PC-3 (cell line): ENCODE measurements around the gene TCAP. TPM values are rescaled to one million over a fixed set of nuclear protein-coding genes. Genes with fewer than 3 reads are reported as not detected.

Source experiments
- ATAC-seq: fragments of 200-7000 bp; cut with Tn5 transposase; 2 replicates; pipeline ENCODE4 v1.9.1; 2020; ENCODE audit warnings: mild to moderate bottlenecking, moderate library complexity
- BruUV-seq: library from RNA; stranded (reverse); fragments of 400-500 nt; replicated peaks from 2 replicates; lab custom pipeline; 2021; lab: Mats Ljungman, UMichigan
- CTCF ChIA-PET: fragments of 300-600 bp; sonication (Branson Sonifier 250); formaldehyde crosslinking; loops from one replicate; lab custom pipeline; 2022; ENCODE audit warnings: antibody characterized with exemption; lab: Charles Lee
- POLR2A ChIA-PET: fragments of 300-600 bp; sonication (Branson Sonifier 250); formaldehyde crosslinking; loops from one replicate; lab custom pipeline; 2022; ENCODE audit warnings: antibody characterized with exemption; ENCODE audit not compliant: unreplicated experiment; lab: Charles Lee
- DNase-seq: peaks from one replicate; pipeline ENCODE4 v3.0.0-alpha.2; 2015
- H2AFZ ChIP-seq: fragments of 300-600 bp; sonication (generic); 2 replicates; pipeline ENCODE4 v1.6.0; 2016; ENCODE audit warnings: antibody characterized with exemption, low read length
- H3F3A ChIP-seq: fragments of 300-600 bp; sonication (generic); one replicate; pipeline ENCODE4 v1.6.0; 2017; ENCODE audit warnings: antibody characterized with exemption, low read length, control low read depth, mild to moderate bottlenecking; ENCODE audit not compliant: unreplicated experiment
- H3K27ac ChIP-seq: fragments of 300-600 bp; sonication (generic); 2 replicates; pipeline ENCODE4 v1.5.1; 2016; ENCODE audit warnings: mild to moderate bottlenecking, low read length
- H3K27me3 ChIP-seq: fragments of 300-600 bp; sonication (generic); 2 replicates; pipeline ENCODE4 v1.6.1; 2016; ENCODE audit warnings: low read length, mixed read lengths
- H3K36me3 ChIP-seq: fragments of 300-600 bp; sonication (generic); 2 replicates; pipeline ENCODE4 v1.6.1; 2016; ENCODE audit warnings: low read depth, mixed run types, low read length, mixed read lengths
- H3K4me1 ChIP-seq: fragments of 300-600 bp; sonication (generic); 2 replicates; pipeline ENCODE4 v1.5.1; 2016; ENCODE audit warnings: low read length; ENCODE audit not compliant: insufficient read depth
- H3K4me2 ChIP-seq: fragments of 300-600 bp; sonication (generic); 2 replicates; pipeline ENCODE4 v1.6.0; 2016; ENCODE audit warnings: low read length
- H3K4me3 ChIP-seq: fragments of 300-600 bp; sonication (generic); 2 replicates; pipeline ENCODE4 v1.5.1; 2016; ENCODE audit warnings: mild to moderate bottlenecking, low read length, mixed read lengths
- H3K79me2 ChIP-seq: fragments of 300-600 bp; sonication (generic); 2 replicates; pipeline ENCODE4 v1.6.1; 2017; ENCODE audit warnings: low read length, mixed read lengths
- H3K9ac ChIP-seq: fragments of 300-600 bp; sonication (generic); 2 replicates; pipeline ENCODE4 v1.6.0; 2016; ENCODE audit warnings: mild to moderate bottlenecking, low read length
- H3K9me2 ChIP-seq: fragments of 300-600 bp; sonication (generic); replicated peaks from 2 replicates; pipeline ENCODE4 v1.6.1; 2016; ENCODE audit warnings: mixed run types, low read length, mixed read lengths
- H3K9me3 ChIP-seq: fragments of 300-600 bp; sonication (generic); 2 replicates; pipeline ENCODE4 v1.6.1; 2016; ENCODE audit warnings: low read length, mixed read lengths
- H4K20me1 ChIP-seq: fragments of 300-600 bp; sonication (generic); 2 replicates; pipeline ENCODE4 v1.6.1; 2016; ENCODE audit warnings: low read length, mixed read lengths
- EZH2 ChIP-seq: fragments of 300-600 bp; sonication (generic); IDR thresholded peaks from one replicate; pipeline ENCODE4 v1.6.1; 2017; ENCODE audit warnings: antibody characterized with exemption, mild to moderate bottlenecking, low read length; ENCODE audit not compliant: unreplicated experiment
- EZH2phosphoT487 ChIP-seq: fragments of 300-600 bp; sonication (generic); IDR thresholded peaks from 2 replicates; pipeline ENCODE4 v1.6.1; 2018; ENCODE audit warnings: mild to moderate bottlenecking, antibody characterized with exemption, low read length, borderline replicate concordance
- intact Hi-C: fragments of 100-400 bp; cut with micrococcal nuclease; formaldehyde crosslinking; loops from 2 replicates; pipeline ENCODE4 v1.9.0; 2023
- total RNA-seq: library from RNA; depleted of rRNA; stranded (reverse); fragments of >200 nt; gene quantifications from 2 replicates; pipeline ENCODE4 v1.2.3, GENCODE V29; 2014
- TF ChIP-seq, protein P1 (sequence below): fragments of 300-600 bp; sonication (generic); conservative IDR thresholded peaks from 2 replicates; pipeline ENCODE4 v1.5.1; 2017; ENCODE audit warnings: antibody characterized with exemption, low read depth, mild to moderate bottlenecking, low read length

TCAP gene
- total RNA-seq, 1 experiment from 2014 or later: 0.51 TPM

DNA sequence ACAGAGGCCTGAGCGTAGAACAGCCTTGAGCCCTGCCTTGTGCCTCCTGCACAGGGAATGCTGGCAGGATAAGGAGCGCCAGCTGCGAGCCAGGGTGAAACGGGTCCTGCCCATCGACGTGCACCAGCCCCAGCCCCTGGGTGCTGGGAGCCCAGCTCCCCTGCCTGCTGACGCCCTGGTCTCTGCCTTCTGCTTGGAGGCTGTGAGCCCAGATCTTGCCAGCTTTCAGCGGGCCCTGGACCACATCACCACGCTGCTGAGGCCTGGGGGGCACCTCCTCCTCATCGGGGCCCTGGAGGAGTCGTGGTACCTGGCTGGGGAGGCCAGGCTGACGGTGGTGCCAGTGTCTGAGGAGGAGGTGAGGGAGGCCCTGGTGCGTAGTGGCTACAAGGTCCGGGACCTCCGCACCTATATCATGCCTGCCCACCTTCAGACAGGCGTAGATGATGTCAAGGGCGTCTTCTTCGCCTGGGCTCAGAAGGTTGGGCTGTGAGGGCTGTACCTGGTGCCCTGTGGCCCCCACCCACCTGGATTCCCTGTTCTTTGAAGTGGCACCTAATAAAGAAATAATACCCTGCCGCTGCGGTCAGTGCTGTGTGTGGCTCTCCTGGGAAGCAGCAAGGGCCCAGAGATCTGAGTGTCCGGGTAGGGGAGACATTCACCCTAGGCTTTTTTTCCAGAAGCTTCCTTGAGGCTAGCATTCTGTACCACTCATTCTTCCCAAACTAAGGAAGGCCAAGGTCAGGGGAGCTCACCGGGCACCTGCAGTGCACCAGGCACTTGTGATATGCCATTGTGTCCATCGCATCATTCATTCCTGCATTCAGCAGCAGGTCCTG, 5.0 kb downstream of the TCAP start:
- Histone ChIP-seq H3K36me3 (no peaks in the 10 kb centered on the region), H3K9me2 (no peaks in the 10 kb centered on the region), H3K9ac (no peak overlapping the region), H3K9me3 (no peaks in the 10 kb centered on the region), H3K79me2 (no peaks in the 10 kb centered on the region), H3K27ac (no peak overlapping the region), H3K4me1 (peaks cover 11% of the 10 kb centered on the region; the same call in 1 of the 2 replicates), H3K4me3 (no peak overlapping the region), H4K20me1 (no peaks in the 10 kb centered on the region), H2AFZ (no peak overlapping the region), H3K4me2 (no peak overlapping the region), H3F3A (no peaks in the 10 kb centered on the region), H3K27me3 (no peaks in the 10 kb centered on the region)
- ChIA-PET CTCF (interaction anchor here (1.1 kb wide), 1 partner anchor 47 kb away, joined by 4 read pairs; no protein-coding TSS in a partner anchor), POLR2A (no interaction called here)
- BruUV-seq: no TSS peak
- intact Hi-C loops: no loop called here
- TF ChIP-seq EZH2phosphoT487: no peak
- no peak for TF ChIP-seq EZH2
- ATAC-seq (no peak), DNase-seq (no peak)

- no peak overlapping the region for H3K27ac ChIP-seq
- H3K79me2 ChIP-seq: no peaks in the 10 kb centered on the region
- no peaks in the 10 kb centered on the region for H4K20me1 ChIP-seq
- no peaks in the 10 kb centered on the region for H3K27me3 ChIP-seq
- no peaks in the 10 kb centered on the region for H3K9me3 ChIP-seq
- ChIA-PET CTCF (interaction anchor here (1.1 kb wide), 1 partner anchor 48 kb away, joined by 4 read pairs; no protein-coding TSS in a partner anchor), POLR2A (no interaction called here)
- H3K4me1 ChIP-seq: peaks cover 15% of the 10 kb centered on the region; the same call in 1 of the 2 replicates
- no peak overlapping the region for H2AFZ ChIP-seq
- no peak overlapping the region for H3K4me2 ChIP-seq
- H3K36me3 ChIP-seq: no peaks in the 10 kb centered on the region
- no peak for TF ChIP-seq EZH2
- no peak for TF ChIP-seq EZH2phosphoT487
- TF ChIP-seq, protein P1, sequence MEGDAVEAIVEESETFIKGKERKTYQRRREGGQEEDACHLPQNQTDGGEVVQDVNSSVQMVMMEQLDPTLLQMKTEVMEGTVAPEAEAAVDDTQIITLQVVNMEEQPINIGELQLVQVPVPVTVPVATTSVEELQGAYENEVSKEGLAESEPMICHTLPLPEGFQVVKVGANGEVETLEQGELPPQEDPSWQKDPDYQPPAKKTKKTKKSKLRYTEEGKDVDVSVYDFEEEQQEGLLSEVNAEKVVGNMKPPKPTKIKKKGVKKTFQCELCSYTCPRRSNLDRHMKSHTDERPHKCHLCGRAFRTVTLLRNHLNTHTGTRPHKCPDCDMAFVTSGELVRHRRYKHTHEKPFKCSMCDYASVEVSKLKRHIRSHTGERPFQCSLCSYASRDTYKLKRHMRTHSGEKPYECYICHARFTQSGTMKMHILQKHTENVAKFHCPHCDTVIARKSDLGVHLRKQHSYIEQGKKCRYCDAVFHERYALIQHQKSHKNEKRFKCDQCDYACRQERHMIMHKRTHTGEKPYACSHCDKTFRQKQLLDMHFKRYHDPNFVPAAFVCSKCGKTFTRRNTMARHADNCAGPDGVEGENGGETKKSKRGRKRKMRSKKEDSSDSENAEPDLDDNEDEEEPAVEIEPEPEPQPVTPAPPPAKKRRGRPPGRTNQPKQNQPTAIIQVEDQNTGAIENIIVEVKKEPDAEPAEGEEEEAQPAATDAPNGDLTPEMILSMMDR: no peak
- ATAC-seq: no peak
- no TSS peak for BruUV-seq
- DNase-seq: no peak
- H3K9ac ChIP-seq: no peak overlapping the region
- no peak overlapping the region for H3K4me3 ChIP-seq
- intact Hi-C loops: no loop called here
- H3K9me2 ChIP-seq: no peaks in the 10 kb centered on the region
- H3F3A ChIP-seq: no peaks in the 10 kb centered on the region
Measured at GRCh38 chr17:39670746-39671145, 5.6 kb downstream of the TCAP start.

DNA sequence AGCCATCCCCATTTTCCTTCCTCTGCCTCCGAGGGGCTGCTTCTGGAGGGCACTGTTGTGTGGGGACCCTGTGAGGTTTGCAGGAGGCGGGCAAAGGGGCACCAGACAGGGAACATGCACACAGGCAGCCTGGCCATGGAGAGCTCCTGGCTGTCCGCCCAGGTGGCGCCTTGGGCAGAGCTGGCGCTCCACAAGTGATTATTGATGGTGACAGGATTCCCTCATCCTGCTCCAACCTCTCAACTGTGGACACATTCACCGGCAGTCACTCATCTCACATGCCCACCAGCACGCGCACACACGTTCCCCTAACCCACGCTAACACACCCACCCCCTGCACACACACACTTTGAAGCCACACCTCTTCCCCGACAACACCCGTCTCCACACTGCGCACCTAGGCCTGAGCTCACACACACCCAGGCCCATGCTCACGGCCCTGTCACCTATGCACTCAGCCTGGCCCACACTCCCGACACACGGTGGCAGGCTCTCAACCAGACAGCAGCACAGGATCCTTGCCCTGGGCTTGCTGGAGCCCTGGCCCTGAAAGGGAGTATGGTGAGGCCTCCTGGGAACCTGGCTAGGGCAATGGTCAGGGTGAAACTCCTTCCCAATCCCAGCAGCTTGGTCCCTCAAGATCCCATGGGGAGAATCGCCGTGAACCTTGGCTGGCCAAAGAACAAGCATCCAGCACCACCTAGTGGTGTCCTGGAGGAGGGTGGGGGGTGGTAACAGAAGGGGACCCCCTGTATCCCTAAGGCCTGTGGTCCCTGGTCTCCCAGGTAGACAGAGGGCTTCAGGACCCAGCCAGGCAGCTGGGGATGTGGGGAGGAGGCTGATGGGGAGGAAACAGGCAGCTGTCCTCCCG, 6.7 kb downstream of the TCAP start:
- DNase-seq: peak; percentile 25
- no peaks in the 10 kb centered on the region for H3K27me3 ChIP-seq
- POLR2A ChIA-PET: no interaction called here

More for the DNA sequence above, 6.7 kb downstream of the TCAP start:
- Histone ChIP-seq H3K4me3 (no peak overlapping the region), H3K4me1 (peaks cover 15% of the 10 kb centered on the region; the same call in 1 of the 2 replicates), H3K27ac (no peak overlapping the region), H3K9me3 (no peaks in the 10 kb centered on the region), H3K36me3 (no peaks in the 10 kb centered on the region), H3F3A (no peaks in the 10 kb centered on the region), H2AFZ (no peak overlapping the region), H3K4me2 (no peak overlapping the region), H3K79me2 (no peaks in the 10 kb centered on the region), H3K9ac (no peak overlapping the region), H3K9me2 (no peaks in the 10 kb centered on the region), H4K20me1 (no peaks in the 10 kb centered on the region)
- no TSS peak for BruUV-seq
- no peak for TF ChIP-seq EZH2
- TF ChIP-seq, protein P1: peak; percentile 63
- intact Hi-C loops: no loop called here
- ATAC-seq: peak; percentile 51
- CTCF ChIA-PET: interaction anchor here (0.6 to 1.2 kb wide), 3 partner anchors 18 to 50 kb away, joined by 3 to 4 read pairs (median 3); no protein-coding TSS in a partner anchor
